ENCODE measurements around the gene EPDR1.

The EPDR1 gene

DNA sequence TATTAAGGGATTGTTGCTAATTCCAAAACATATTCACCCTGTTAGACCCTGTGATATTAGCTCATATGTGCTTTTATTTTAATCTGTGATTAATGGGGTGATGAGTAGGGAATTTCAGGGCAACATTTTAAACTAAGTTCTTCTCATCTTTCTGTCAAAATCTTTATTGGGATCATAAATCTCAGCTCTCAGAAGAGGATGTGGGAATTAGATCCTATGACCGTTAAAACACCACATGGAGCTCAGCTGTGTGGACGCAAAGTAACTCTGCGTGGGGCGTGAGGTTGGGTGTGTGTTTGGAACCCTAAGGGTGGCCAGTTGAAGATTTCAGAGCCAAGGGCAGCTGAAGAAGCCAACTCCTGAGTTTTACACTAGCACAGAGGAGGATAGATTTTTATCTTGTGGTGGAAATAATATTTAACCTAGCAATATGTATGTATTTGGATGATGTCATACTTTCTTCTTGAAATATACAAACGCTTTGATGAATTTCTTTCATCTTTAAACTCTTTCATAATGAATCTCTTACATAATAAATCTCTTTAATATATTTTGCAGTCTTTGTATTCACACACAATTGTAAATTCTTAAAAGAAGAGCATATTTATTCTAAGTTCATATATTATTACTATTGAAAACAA lies 64.4 kb downstream of the EPDR1 start:
- DNase-seq = no peak

- DNase-seq = no peak
Measured at GRCh38 chr7:37986908-37987330, 66.5 kb downstream of the EPDR1 start.

- DNase-seq = no peak
Measured at GRCh38 chr7:37987732-37988131, 67.3 kb downstream of the EPDR1 start.

- no peak for DNase-seq
Measured at GRCh38 chr7:37988721-37989650, 68.5 kb downstream of the EPDR1 start.

DNA sequence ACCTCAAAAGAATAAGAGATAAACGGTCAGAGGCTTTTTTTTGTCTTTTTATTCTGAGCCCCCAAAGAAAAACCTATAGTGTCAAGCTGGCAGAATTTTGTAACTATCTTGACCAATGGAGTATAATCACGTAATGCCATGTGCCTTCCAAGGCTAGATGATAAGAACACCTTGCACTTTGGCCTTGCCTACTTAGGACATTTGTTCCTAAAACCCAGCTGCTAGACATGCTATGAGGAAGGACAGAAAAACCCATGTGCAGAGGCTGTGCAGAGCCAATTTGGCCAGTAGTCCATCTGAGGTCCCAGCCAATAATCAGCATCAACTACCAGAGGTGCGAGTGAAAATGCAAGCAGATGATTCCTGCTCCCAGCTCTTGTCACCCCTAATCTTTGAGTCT lies 69.9 kb downstream of the EPDR1 start:
- DNase-seq = no peak

DNA sequence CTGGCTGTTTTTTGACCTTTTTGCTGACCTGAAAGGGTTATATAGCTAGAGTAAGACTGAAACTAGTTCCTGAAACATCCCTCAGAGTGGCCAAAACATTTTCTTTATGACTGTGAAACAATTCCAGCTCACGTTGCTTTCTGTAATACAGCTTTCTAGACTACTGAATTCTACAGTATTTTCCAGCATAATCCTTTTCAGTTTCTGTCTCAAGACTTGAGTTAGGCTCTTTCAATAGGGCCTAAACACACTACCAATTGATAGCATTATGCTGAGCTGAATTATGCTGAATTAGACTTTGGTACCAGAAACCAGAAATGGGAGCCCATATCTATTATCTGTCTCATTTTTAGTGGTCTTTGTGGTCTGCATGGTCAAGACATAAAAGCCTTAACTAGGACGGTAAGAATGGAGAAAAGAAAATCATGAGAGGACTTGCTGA lies 72.6 kb downstream of the EPDR1 start:
- DNase-seq = no peak

- DNase-seq = no peak
Measured at GRCh38 chr7:37999673-38000072, 79.2 kb downstream of the EPDR1 start.

GRCh38 chr7:38000272-38000671 lies 79.8 kb downstream of the EPDR1 start:
- DNase-seq = no peak

Data from NCI-H774 (cell line).